ENCODE results near the gene IPPK.

IPPK gene

GRCh38 chr9:92642564-92642963 lies 27.4 kb downstream of the IPPK start:
- no peak for TF ChIP-seq POLR2A (IDR thresholded peaks at IDR 0.05; ENCODE audit: low read depth, low read length)
- no peak for DNase-seq (ENCODE audit: insufficient read length, low spot score)
- no peak for FAIRE-seq

DNA sequence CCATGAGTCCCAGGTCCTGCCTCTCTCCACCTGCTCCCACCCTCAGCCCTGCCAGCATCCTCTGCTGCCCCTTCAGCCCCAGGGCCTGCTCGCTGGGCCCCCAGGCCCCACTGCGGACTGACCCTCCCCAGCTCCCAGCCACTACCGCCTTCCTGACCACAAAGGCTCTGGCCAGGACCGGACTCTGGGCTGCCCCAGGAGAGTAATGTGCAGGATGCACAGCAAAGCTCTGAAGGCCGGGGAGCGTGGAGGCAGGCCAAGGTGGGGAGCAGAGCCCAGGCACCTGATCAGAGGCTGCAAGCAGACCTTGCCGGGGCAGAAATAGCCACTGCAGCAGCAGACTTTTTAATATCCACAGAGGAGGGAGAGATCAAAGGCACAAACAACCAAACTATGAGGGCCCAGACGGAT lies 27.9 kb downstream of the IPPK start:
- TF ChIP-seq POLR2A (IDR thresholded peaks at IDR 0.05; ENCODE audit: low read depth, low read length) = no peak
- no peak for DNase-seq (ENCODE audit: insufficient read length, low spot score)
- no peak for FAIRE-seq

GRCh38 chr9:92641092-92641809 lies 28.7 kb downstream of the IPPK start:
- FAIRE-seq (no peak), DNase-seq (ENCODE audit: insufficient read length, low spot score) (no peak)
- TF ChIP-seq POLR2A (IDR thresholded peaks at IDR 0.05; ENCODE audit: low read depth, low read length) = no peak

DNA sequence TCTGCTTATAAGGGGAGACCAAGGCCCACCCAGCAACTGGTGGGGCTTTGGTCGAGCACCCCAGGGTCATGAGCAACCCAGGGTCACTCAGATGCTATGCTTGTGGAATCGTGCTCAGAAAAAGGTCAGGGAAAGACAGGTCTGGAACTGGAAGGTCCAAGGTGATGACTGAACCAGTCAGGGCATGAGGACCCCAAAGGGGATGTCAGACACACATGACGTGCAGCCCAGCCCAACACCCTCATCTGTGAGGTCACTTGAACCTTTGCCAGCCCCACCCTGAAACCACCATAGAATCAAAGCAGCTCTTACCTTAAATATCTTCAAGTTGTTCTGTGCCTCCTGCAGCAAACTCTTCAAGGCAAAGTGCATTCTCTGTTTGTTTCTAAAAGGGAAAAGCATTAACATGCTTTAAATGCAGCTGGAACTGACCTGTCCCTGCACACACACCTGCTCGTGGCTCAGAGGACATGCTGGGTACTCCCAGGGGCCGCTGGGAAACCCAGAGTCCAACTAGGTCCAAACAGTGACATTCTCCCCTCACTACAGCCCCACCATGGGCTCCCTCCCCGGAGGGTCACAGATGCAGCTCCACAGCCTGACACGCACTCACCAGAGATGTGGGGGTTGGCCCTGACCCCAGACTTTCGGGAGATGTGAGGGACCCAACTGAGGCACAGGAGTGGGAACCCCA lies 29.4 kb downstream of the IPPK start:
- no peak for DNase-seq (ENCODE audit: insufficient read length, low spot score)
- no peak for FAIRE-seq
- no peak for TF ChIP-seq POLR2A (IDR thresholded peaks at IDR 0.05; ENCODE audit: low read depth, low read length)

DNA sequence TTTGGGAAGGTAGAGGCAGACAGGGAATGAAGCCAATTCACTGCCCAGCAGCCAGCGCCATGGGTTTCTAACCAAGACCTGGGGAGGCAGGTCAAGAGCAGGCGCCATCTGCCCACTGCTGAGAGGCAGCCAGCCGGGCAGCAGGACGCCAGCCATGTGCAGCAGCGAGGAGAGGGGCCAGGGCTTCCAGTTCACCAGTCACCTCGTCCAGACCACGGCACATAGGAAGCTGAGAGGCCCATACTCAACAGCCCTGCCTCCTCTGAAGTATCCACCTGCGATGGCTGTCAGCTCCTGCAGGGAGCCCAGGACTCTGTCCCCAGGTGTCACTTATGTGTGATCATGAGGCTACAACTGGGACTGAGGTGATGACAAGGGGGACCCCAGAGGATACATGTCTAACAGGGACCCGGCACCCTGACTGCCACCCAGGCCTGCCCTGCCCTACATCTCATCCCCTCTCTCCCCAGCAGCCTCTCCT lies 30.1 kb downstream of the IPPK start:
- no peak for FAIRE-seq
- DNase-seq (ENCODE audit: insufficient read length, low spot score) = no peak
- no peak for TF ChIP-seq POLR2A (IDR thresholded peaks at IDR 0.05; ENCODE audit: low read depth, low read length)

- no peak for FAIRE-seq
- no peak for DNase-seq (ENCODE audit: insufficient read length, low spot score)
- TF ChIP-seq POLR2A (IDR thresholded peaks at IDR 0.05; ENCODE audit: low read depth, low read length) = no peak
Observed at GRCh38 chr9:92639124-92639523, 30.8 kb downstream of the IPPK start.

GRCh38 chr9:92638621-92639101 lies 31.3 kb downstream of the IPPK start:
- TF ChIP-seq POLR2A (IDR thresholded peaks at IDR 0.05; ENCODE audit: low read depth, low read length) = no peak

DNA sequence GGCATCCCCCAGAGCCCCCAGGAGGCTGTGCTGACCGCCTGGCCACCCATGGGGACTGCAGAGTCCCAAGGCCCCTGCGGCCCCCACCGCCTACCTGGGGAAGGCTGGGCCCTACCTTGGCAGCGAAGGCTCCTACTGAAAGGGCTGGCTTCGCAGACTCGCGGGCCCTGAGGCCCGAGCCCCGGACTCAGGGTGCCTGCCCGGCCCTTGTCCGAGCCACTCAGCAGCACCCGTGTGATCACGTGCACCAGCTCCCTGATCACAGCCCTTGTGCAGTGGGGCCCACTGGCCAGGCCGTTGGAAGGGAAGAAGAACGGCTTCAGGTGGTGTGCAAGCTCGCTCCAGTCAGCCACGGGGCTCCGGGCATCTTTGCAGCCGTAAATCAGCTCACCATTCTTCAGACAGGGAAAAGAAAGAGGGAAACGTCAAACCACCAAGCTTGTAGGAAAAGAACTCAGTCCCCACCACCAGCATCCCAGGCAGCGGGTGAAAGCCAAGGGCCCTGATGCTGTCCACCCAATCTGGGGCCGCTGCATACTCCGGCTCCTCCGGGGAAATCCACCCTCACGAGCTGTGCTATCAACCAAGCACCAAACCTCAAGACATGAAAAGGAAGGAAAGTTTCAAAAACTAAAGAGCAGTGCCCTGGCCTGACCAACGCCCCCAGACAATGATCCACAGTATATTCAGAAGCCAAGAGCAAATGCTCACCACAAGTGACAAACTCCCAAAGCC lies 31.9 kb downstream of the IPPK start:
- DNase-seq (ENCODE audit: insufficient read length, low spot score) (no peak), FAIRE-seq (no peak)
- TF ChIP-seq POLR2A (IDR thresholded peaks at IDR 0.05; ENCODE audit: low read depth, low read length) = no peak

More at GRCh38 chr9:92638621-92639101, 31.3 kb downstream of the IPPK start:
- DNase-seq (ENCODE audit: insufficient read length, low spot score) (no peak), FAIRE-seq (no peak)

DNA sequence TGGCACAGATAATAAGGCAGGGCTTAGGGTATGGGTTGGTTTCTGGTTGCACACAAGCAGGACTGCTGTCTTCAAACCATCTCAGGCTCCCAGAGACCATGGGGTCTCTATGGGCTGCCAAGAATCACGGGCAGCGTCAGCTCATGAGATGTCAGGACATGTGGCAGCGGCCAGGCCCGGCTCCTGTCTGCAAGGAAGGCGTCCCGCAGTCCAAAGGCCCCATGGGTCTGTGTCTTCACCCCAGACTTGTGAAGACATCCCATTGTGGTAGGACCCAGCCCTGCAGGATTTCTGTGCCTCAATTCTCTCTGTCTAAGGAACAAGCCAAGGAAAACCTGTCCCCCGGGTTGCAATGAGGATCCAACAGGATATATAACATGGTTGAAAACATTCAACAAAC lies 32.6 kb downstream of the IPPK start:
- TF ChIP-seq POLR2A (IDR thresholded peaks at IDR 0.05; ENCODE audit: low read depth, low read length) = no peak
- no peak for DNase-seq (ENCODE audit: insufficient read length, low spot score)
- FAIRE-seq = no peak

GRCh38 chr9:92636627-92637026 lies 33.3 kb downstream of the IPPK start:
- no peak for TF ChIP-seq POLR2A (IDR thresholded peaks at IDR 0.05; ENCODE audit: low read depth, low read length)
- DNase-seq (ENCODE audit: insufficient read length, low spot score) = no peak
- no peak for FAIRE-seq

DNA sequence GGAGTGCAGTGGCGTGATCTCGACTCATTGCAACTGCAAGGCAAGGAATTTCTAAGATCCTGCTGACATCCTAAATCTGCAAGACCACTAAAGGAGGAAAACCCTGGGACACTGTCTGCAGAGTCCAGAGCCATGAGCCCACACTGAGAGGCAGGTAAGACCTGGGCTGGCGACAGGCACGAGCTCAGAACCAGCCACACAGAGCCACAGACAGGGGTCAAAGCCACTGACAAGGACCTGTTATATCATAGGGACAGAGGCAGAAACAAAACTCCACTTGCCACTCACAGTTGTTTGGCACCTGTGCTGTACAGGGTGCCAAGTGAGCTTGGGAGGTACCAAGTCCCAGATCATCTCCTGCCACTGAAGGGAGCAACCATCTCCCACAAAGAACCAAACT lies 34.2 kb downstream of the IPPK start:
- DNase-seq (ENCODE audit: insufficient read length, low spot score) (no peak), FAIRE-seq (no peak)
- TF ChIP-seq POLR2A (IDR thresholded peaks at IDR 0.05; ENCODE audit: low read depth, low read length) = no peak

- FAIRE-seq (peak; percentile 74), DNase-seq (ENCODE audit: insufficient read length, low spot score) (peak; percentile 66)
- no peak for TF ChIP-seq POLR2A (IDR thresholded peaks at IDR 0.05; ENCODE audit: low read depth, low read length)
Observed at GRCh38 chr9:92634712-92635605, 35.0 kb downstream of the IPPK start.

GRCh38 chr9:92633614-92634278 lies 36.2 kb downstream of the IPPK start:
- DNase-seq (ENCODE audit: insufficient read length, low spot score) = no peak
- no peak for TF ChIP-seq POLR2A (IDR thresholded peaks at IDR 0.05; ENCODE audit: low read depth, low read length)
- no peak for FAIRE-seq
